Mesothelial cell of epicardium (in vitro differentiated cells): Measurements from ENCODE around the gene SRSF4. TPM values are rescaled to one million over a fixed set of nuclear protein-coding genes. Genes with fewer than 3 reads are reported as not detected.

Source experiments
- DNase-seq, 2 experiments: peaks; one replicate each; pipeline ENCODE4 v3.0.0; 2021; ENCODE audit warnings: low spot score in 2 of 2; ENCODE audit not compliant: unreplicated experiment in 2 of 2
- H3K27ac Mint-ChIP-seq: 2 replicates; pipeline ENCODE4 v1.8.0; 2021; ENCODE audit warnings: mixed read lengths
- H3K27me3 Mint-ChIP-seq: 2 replicates; pipeline ENCODE4 v1.8.0; 2021; ENCODE audit warnings: low read depth, mixed read lengths
- H3K36me3 Mint-ChIP-seq: 2 replicates; pipeline ENCODE4 v1.8.0; 2021; ENCODE audit warnings: mixed read lengths
- H3K4me1 Mint-ChIP-seq: 2 replicates; pipeline ENCODE4 v1.8.0; 2021; ENCODE audit warnings: mixed read lengths
- H3K4me3 Mint-ChIP-seq: 2 replicates; pipeline ENCODE4 v1.8.0; 2021; ENCODE audit warnings: mild to moderate bottlenecking, moderate library complexity, mixed read lengths
- H3K9me3 Mint-ChIP-seq: 2 replicates; pipeline ENCODE4 v1.8.0; 2021; ENCODE audit warnings: mixed read lengths
- CTCF ChIP-seq: fragments of 200-600 bp; sonication (generic); IDR thresholded peaks from one replicate; pipeline ENCODE4 v1.5.0; 2021; ENCODE audit warnings: antibody characterized with exemption; ENCODE audit not compliant: unreplicated experiment
- total RNA-seq: library from RNA; stranded (reverse); gene quantifications from 3 replicates; pipeline ENCODE4 v1.2.1, GENCODE V29; 2021

The SRSF4 gene
- total RNA-seq, 1 donor from 2014 or later, result 105 TPM

- TF ChIP-seq CTCF, result no peak
- Mint-ChIP-seq H3K27me3 (no peaks in the 10 kb centered on the region), H3K27ac (no peak overlapping the region), H3K4me3 (no peak overlapping the region), H3K4me1 (peaks cover 16% of the 10 kb centered on the region), H3K36me3 (peaks cover 30% of the 10 kb centered on the region), H3K9me3 (no peaks in the 10 kb centered on the region)
- DNase-seq, result no peak
These were observed 16.3 kb upstream of the SRSF4 start for GRCh38 chr1:29197993-29198392.

- Mint-ChIP-seq H3K4me3 (no peak overlapping the region), H3K27me3 (no peaks in the 10 kb centered on the region)
- no peak for TF ChIP-seq CTCF
These were observed 15.9 kb upstream of the SRSF4 start for GRCh38 chr1:29197590-29197924.

GRCh38 chr1:29196863-29197589 lies 15.3 kb upstream of the SRSF4 start:
- Mint-ChIP-seq H3K9me3 (no peaks in the 10 kb centered on the region), H3K36me3 (peaks cover 35% of the 10 kb centered on the region), H3K27me3 (no peaks in the 10 kb centered on the region), H3K4me3 (no peak overlapping the region), H3K4me1 (peaks cover 8% of the 10 kb centered on the region), H3K27ac (peak overlapping the region; percentile 67)
- DNase-seq, result no peak
- no peak for TF ChIP-seq CTCF

More at GRCh38 chr1:29197590-29197924, 15.9 kb upstream of the SRSF4 start:
- no peaks in the 10 kb centered on the region for H3K9me3 Mint-ChIP-seq
- no peak for DNase-seq
- peaks cover 32% of the 10 kb centered on the region for H3K36me3 Mint-ChIP-seq
- peaks cover 13% of the 10 kb centered on the region for H3K4me1 Mint-ChIP-seq
- peak overlapping the region; percentile 67 for H3K27ac Mint-ChIP-seq

GRCh38 chr1:29195881-29196291 lies 14.2 kb upstream of the SRSF4 start:
- peaks cover 40% of the 10 kb centered on the region for H3K36me3 Mint-ChIP-seq
- H3K27me3 Mint-ChIP-seq, result no peaks in the 10 kb centered on the region
- H3K4me3 Mint-ChIP-seq, result no peak overlapping the region
- no peak for TF ChIP-seq CTCF
- no peaks in the 10 kb centered on the region for H3K4me1 Mint-ChIP-seq
- DNase-seq, result no peak
- peaks cover 2% of the 10 kb centered on the region for H3K9me3 Mint-ChIP-seq
- H3K27ac Mint-ChIP-seq, result no peak overlapping the region

- DNase-seq, result no peak
- no peak for TF ChIP-seq CTCF
- peaks cover 39% of the 10 kb centered on the region for H3K36me3 Mint-ChIP-seq
- no peaks in the 10 kb centered on the region for H3K4me1 Mint-ChIP-seq
- peaks cover 5% of the 10 kb centered on the region for H3K9me3 Mint-ChIP-seq
- no peaks in the 10 kb centered on the region for H3K27me3 Mint-ChIP-seq
- no peak overlapping the region for H3K4me3 Mint-ChIP-seq
- H3K27ac Mint-ChIP-seq, result peak overlapping the region; percentile 22
These were observed 12.3 kb upstream of the SRSF4 start for GRCh38 chr1:29193879-29194455.
